IMR-90 (cell line): Measurements from ENCODE around the gene SEMA4A. TPM values are rescaled to one million over a fixed set of nuclear protein-coding genes. Genes with fewer than 3 reads are reported as not detected.
A peak's percentile ranks its signal among the peaks of the same experiment; 100 is the strongest.

Experiments
- ATAC-seq: fragments of 200-7000 bp; cut with Tn5 transposase; 2 replicates; pipeline ENCODE4 v1.9.1; 2020; ENCODE audit warnings: low read depth, mild to moderate bottlenecking, moderate library complexity
- BruUV-seq: library from RNA; stranded (reverse); fragments of 400-500 nt; replicated peaks from 2 replicates; lab custom pipeline; 2021; lab: Mats Ljungman, UMichigan
- CTCF ChIA-PET: fragments of 300-600 bp; formaldehyde crosslinking; extraction: SDS; loops from one replicate; lab custom pipeline; 2021; ENCODE audit warnings: antibody characterized with exemption; lab: Yijun Ruan, JAX
- POLR2A ChIA-PET: fragments of 300-600 bp; sonication (Branson Sonifier 250); formaldehyde crosslinking; loops from one replicate; lab custom pipeline; 2022; ENCODE audit warnings: antibody characterized with exemption; ENCODE audit not compliant: unreplicated experiment; lab: Charles Lee
- DNase-seq: peaks from one replicate; pipeline ENCODE4 v3.0.0; 2013
- H2AFZ ChIP-seq: replicated peaks from 2 replicates; pipeline ENCODE3; 2013; ENCODE audit warnings: low read length, mild to moderate bottlenecking; ENCODE audit not compliant: poor library complexity
- H2AK5ac ChIP-seq: 2 replicates; pipeline ENCODE4 v1.6.1; 2013; ENCODE audit warnings: low read depth, low read length, inconsistent platforms
- H2AK9ac ChIP-seq: replicated peaks from 2 replicates; pipeline ENCODE3; 2013; ENCODE audit warnings: mild to moderate bottlenecking, low read depth, low read length, moderate library complexity; ENCODE audit not compliant: poor library complexity
- H2BK120ac ChIP-seq: 2 replicates; pipeline ENCODE4 v1.6.1; 2013; ENCODE audit warnings: low read depth, low read length, inconsistent platforms
- H2BK15ac ChIP-seq: 3 replicates; pipeline ENCODE4 v1.6.1; 2013; ENCODE audit warnings: low read depth, low read length, inconsistent platforms
- H2BK20ac ChIP-seq: 2 replicates; pipeline ENCODE4 v1.6.1; 2013; ENCODE audit warnings: low read depth, mild to moderate bottlenecking, inconsistent platforms, low read length, moderate library complexity
- H2BK5ac ChIP-seq: 2 replicates; pipeline ENCODE4 v1.6.1; 2013; ENCODE audit warnings: mild to moderate bottlenecking, low read depth, low read length, inconsistent platforms; ENCODE audit not compliant: poor library complexity, severe bottlenecking
- H3K14ac ChIP-seq: replicated peaks from 2 replicates; pipeline ENCODE4 v1.6.1; 2013; ENCODE audit warnings: low read depth, low read length, inconsistent platforms
- H3K18ac ChIP-seq: 2 replicates; pipeline ENCODE4 v1.6.1; 2013; ENCODE audit warnings: low read depth, low read length, control low read depth
- H3K23ac ChIP-seq: 2 replicates; pipeline ENCODE4 v1.6.1; 2013; ENCODE audit warnings: low read depth, low read length, inconsistent platforms
- H3K27ac ChIP-seq: 2 replicates; pipeline ENCODE4 v1.5.1; 2013; ENCODE audit warnings: mild to moderate bottlenecking, control low read depth, low read length; ENCODE audit not compliant: insufficient read depth
- H3K27me3 ChIP-seq: 2 replicates; pipeline ENCODE4 v1.6.1; 2013; ENCODE audit warnings: low read length; ENCODE audit not compliant: control insufficient read depth, insufficient read depth
- H3K36me3 ChIP-seq: 2 replicates; pipeline ENCODE4 v1.6.1; 2013; ENCODE audit warnings: low read length, mixed read lengths; ENCODE audit not compliant: control insufficient read depth, insufficient read depth
- H3K4ac ChIP-seq: 2 replicates; pipeline ENCODE4 v1.6.1; 2013; ENCODE audit warnings: low read depth, low read length, inconsistent platforms
- H3K4me1 ChIP-seq: 2 replicates; pipeline ENCODE4 v1.6.1; 2013; ENCODE audit warnings: low read length, mixed read lengths; ENCODE audit not compliant: control insufficient read depth, insufficient read depth
- H3K4me2 ChIP-seq: 2 replicates; pipeline ENCODE4 v1.6.1; 2013; ENCODE audit warnings: low read depth, mild to moderate bottlenecking, control low read depth, low read length, moderate library complexity
- H3K4me3 ChIP-seq: 2 replicates; pipeline ENCODE4 v1.5.1; 2013; ENCODE audit warnings: low read depth, mild to moderate bottlenecking, control low read depth, low read length, moderate library complexity; ENCODE audit not compliant: insufficient read depth
- H3K56ac ChIP-seq: 2 replicates; pipeline ENCODE4 v1.6.1; 2013; ENCODE audit warnings: low read length, inconsistent platforms; ENCODE audit not compliant: insufficient read depth; ENCODE audit errors: extremely low read depth
- H3K79me1 ChIP-seq, 2 experiments: 2 replicates each; pipeline ENCODE4 v1.6.1; 2013; ENCODE audit warnings: low read length in 2 of 2, inconsistent platforms in 1 of 2, low read depth in 1 of 2
- H3K9ac ChIP-seq: 2 replicates; pipeline ENCODE4 v1.6.1; 2013; ENCODE audit warnings: low read depth, low read length, control low read depth
- H3K9me1 ChIP-seq: 2 replicates; pipeline ENCODE4 v1.6.1; 2013; ENCODE audit warnings: low read length, inconsistent platforms; ENCODE audit not compliant: insufficient read depth
- H3K9me3 ChIP-seq: 2 replicates; pipeline ENCODE4 v1.6.1; 2013; ENCODE audit warnings: low read length; ENCODE audit not compliant: control insufficient read depth, insufficient read depth
- H4K20me1 ChIP-seq: 2 replicates; pipeline ENCODE4 v1.6.1; 2013; ENCODE audit warnings: low read length, inconsistent platforms; ENCODE audit not compliant: insufficient read depth
- H4K5ac ChIP-seq: 2 replicates; pipeline ENCODE4 v1.6.1; 2013; ENCODE audit warnings: mild to moderate bottlenecking, low read depth, low read length, control low read depth
- H4K8ac ChIP-seq, 2 experiments: 2 replicates each; pipeline ENCODE4 v1.6.1; 2013; ENCODE audit warnings: low read depth in 2 of 2, low read length in 2 of 2, control low read depth in 1 of 2, inconsistent platforms in 1 of 2
- H4K91ac ChIP-seq: 2 replicates; pipeline ENCODE4 v1.6.1; 2013; ENCODE audit warnings: low read depth, low read length, inconsistent platforms; ENCODE audit not compliant: insufficient read depth
- BHLHE40 ChIP-seq: fragments of 150-350 bp; IDR thresholded peaks from 2 replicates; pipeline ENCODE4 v1.6.1; 2016; ENCODE audit warnings: mild to moderate bottlenecking, low read depth, low read length
- MAFK ChIP-seq: IDR thresholded peaks from 2 replicates; pipeline ENCODE4 v1.6.1; 2012; ENCODE audit warnings: low read depth, low read length, improper control_type of control experiment
- POLR2A ChIP-seq: IDR thresholded peaks from 2 replicates; pipeline ENCODE4 v1.6.1; 2012; ENCODE audit warnings: mild to moderate bottlenecking, low read depth, low read length
- RAD21 ChIP-seq: IDR thresholded peaks from 2 replicates; pipeline ENCODE4 v1.6.1; 2012; ENCODE audit warnings: low read length, improper control_type of control experiment
- SMC3 ChIP-seq: fragments of 150-350 bp; IDR thresholded peaks from 2 replicates; pipeline ENCODE4 v1.6.1; 2016; ENCODE audit warnings: low read depth, mild to moderate bottlenecking, antibody characterized with exemption, low read length, moderate library complexity
- WGBS, 2 experiments: methylation state at CpG; one replicate each; pipeline versions ENCODE4 v1.1.5 to v1.1.7; 2013; ENCODE audit warnings: missing lambda C conversion rate in 2 of 2; ENCODE audit not compliant: insufficient read length in 1 of 2; ENCODE audit errors: extremely low coverage in 2 of 2; 5-methylcytosine and 5-hydroxymethylcytosine counted together
- dilution Hi-C: fragments of 300-500 bp; cut with HindIII; formaldehyde crosslinking; loops from one replicate; pipeline ENCODE4 v1.14.3; 2018; ENCODE audit warnings: low sequenced_read_pairs; ENCODE audit not compliant: unreplicated experiment
- in situ Hi-C: fragments of 300-500 bp; cut with MboI; formaldehyde crosslinking; loops from 3 replicates; pipeline ENCODE4 v1.14.3; 2019; ENCODE audit warnings: low sequenced_read_pairs, inconsistent platforms, mixed read lengths
- intact Hi-C: fragments of 100-400 bp; cut with micrococcal nuclease; formaldehyde crosslinking; loops from 2 replicates; pipeline ENCODE4 v1.10.0; 2022
- polyA plus RNA-seq, 3 experiments: library from polyadenylated mRNA; depleted of rRNA; stranded (reverse); fragments of >200 nt; gene quantifications; 2 replicates each; pipeline ENCODE4 v1.2.3, GENCODE V29; 2012; ENCODE audit warnings: low replicate concordance in 1 of 3
- total RNA-seq: library from RNA; depleted of rRNA; stranded (reverse); fragments of >200 nt; gene quantifications from 2 replicates; pipeline ENCODE4 v1.2.3, GENCODE V29; 2012
- TF ChIP-seq, protein P1 (sequence below): fragments of 150-350 bp; IDR thresholded peaks from 2 replicates; pipeline ENCODE4 v1.6.1; 2017; ENCODE audit warnings: mild to moderate bottlenecking, antibody characterized with exemption, low read length, low read depth

Gene SEMA4A
- total and polyA plus RNA-seq, 2 of the 4 experiments (the other 2 are of a cell fraction) = 0.18 to 0.86 TPM

DNA sequence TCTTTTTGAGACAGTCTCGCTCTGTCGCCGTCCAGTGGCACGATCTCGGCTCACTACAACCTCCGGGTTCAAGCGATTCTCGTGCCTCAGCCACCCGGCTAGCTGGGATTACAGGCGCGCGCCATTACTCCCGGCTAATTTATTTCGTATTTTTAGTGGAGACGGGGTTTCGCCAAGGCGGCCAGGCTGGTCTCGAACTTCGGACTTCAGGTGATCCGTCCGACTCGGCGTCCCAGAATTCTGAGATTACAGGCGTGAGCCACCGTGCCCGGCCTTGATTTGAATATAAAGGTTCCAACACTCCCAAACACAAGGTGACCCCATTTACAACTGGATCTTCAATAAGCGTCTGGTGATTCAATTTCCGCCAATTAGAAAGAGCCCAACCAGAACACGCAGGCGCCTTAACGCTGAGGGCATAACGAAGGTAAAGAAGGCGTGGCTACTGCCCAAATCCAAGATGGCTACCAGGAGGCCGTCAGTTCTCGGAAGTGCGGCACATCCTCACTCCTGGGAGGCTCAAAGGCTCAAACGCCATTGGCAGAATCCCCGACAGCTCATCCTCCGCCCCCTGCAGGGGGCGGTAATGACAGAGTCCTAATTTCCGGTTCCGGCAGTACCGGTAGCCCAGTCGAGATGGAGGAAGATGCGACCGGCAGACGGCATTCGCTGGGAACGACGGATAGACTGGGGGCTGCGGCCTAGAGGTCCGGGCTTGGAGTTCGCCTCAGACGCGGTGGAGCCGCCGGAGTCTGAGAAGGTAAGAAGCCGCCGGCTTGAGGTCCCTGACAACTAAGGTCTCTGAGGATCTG, 40.3 kb downstream of the SEMA4A start, which contains the start of gene SLC25A44 (continued):
- TF ChIP-seq BHLHE40 (no peak), SMC3 (no peak), RAD21 (no peak), MAFK (no peak)

DNA sequence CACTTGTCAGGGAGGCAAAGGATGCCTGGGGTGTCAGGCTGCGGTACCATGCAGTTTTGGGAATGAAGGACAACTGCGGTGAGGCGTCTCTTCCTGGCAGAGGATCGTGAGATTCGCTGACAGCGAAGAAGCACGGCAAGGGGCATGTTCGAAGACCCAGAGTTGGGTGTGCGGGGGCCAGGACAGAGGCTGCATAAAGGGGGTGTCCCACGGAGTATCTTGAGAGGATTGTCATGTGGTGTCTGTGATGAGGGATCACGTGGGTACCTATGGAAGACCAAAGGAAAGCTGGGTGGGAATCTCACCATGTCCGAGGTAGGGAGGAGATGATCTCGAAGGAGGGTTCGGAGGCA, 40.9 kb downstream of the SEMA4A start:
- Histone ChIP-seq H3K23ac (peak overlapping the region; percentile 68; the same call in 1 of the 2 replicates), H4K20me1 (peaks cover 16% of the 10 kb centered on the region), H3K27ac (peak overlapping the region; percentile 56), H2BK5ac (no peak overlapping the region), H3K4me3 (peak overlapping the region; percentile 60), H3K9me1 (peaks cover 12% of the 10 kb centered on the region), H2BK120ac (peak overlapping the region; percentile 13; the same call in 1 of the 2 replicates), H3K4me2 (peak overlapping the region; percentile 79), H3K9me3 (no peaks in the 10 kb centered on the region), H2AFZ (peak overlapping the region; percentile 93), H4K8ac (peak overlapping the region; percentile 51 to 68; a peak in 2 of 4 replicates), H3K18ac (no peak overlapping the region), H4K5ac (no peak overlapping the region; the same call in 1 of the 2 replicates), H4K91ac (peak overlapping the region; percentile 48), H3K4me1 (no peaks in the 10 kb centered on the region), H2AK5ac (peak overlapping the region; percentile 93), H2BK20ac (no peak overlapping the region), H3K9ac (peak overlapping the region; percentile 82), H2BK15ac (no peak overlapping the region), H3K27me3 (no peaks in the 10 kb centered on the region), H3K56ac (peak overlapping the region; percentile 56), H3K79me1 (peaks cover 24 to 51% of the 10 kb centered on the region in 2 experiments), H3K36me3 (peaks cover 7% of the 10 kb centered on the region; the same call in 1 of the 2 replicates), H3K4ac (peak overlapping the region; percentile 42), H3K14ac (peak overlapping the region; percentile 78), H2AK9ac (peak overlapping the region; percentile 83)
- CTCF ChIA-PET = no interaction called here
- DNase-seq (peak; percentile 7), ATAC-seq (peak; percentile 10; the same call in 1 of the 2 replicates)
- intact Hi-C loops (no loop called here), in situ Hi-C loops (no loop called here), dilution Hi-C loops (no loop called here)
- POLR2A ChIA-PET = interaction anchor here (0.5 to 1.5 kb wide), 2 partner anchors 18 to 218 kb away, joined by 3 to 16 read pairs; partner anchors contain the start of gene PMF1
- BruUV-seq = TSS peak; percentile 26
- 5% methylated on average over 9 of the region's 14 CpGs; no CpG with 5 or more reads in 1 of the 2 experiments for WGBS, 2 experiments
- TF ChIP-seq, protein P1, sequence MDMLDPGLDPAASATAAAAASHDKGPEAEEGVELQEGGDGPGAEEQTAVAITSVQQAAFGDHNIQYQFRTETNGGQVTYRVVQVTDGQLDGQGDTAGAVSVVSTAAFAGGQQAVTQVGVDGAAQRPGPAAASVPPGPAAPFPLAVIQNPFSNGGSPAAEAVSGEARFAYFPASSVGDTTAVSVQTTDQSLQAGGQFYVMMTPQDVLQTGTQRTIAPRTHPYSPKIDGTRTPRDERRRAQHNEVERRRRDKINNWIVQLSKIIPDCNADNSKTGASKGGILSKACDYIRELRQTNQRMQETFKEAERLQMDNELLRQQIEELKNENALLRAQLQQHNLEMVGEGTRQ = peak; percentile 89
- TF ChIP-seq POLR2A (no peak), RAD21 (no peak)
